Measurements from ENCODE around the gene CTBS. TPM values are rescaled to one million over a fixed set of nuclear protein-coding genes. Genes with fewer than 3 reads are reported as not detected.

CTBS gene
- total and polyA plus RNA-seq, 2 of the 8 experiments (the other 6 are each of a cell fraction or from before 2014, with no cell fraction given), result 3.3 to 4.1 TPM

GRCh38 chr1:84583648-84584047, 9.4 kb upstream of the CTBS start (continued):
- TF ChIP-seq TCF12 (IDR thresholded peaks at IDR 0.05; ENCODE audit: low read depth, low read length) (no peak), ZNF274 (IDR thresholded peaks at IDR 0.05; ENCODE audit: borderline replicate concordance, extremely low read depth, low read length) (no peak), SIRT6 (IDR thresholded peaks at IDR 0.05; ENCODE audit: low read length) (no peak), USF2 (IDR thresholded peaks at IDR 0.05; ENCODE audit: low read length) (no peak), KDM1A (IDR thresholded peaks at IDR 0.05; ENCODE audit: borderline replicate concordance, low read length) (no peak)

Data from H1 (cell line).